GM08714 (cell line): ENCODE data around the gene NGRN.

Experiments
- H3K4me3 ChIP-seq: fragments of 200-500 bp; sonication (Bioruptor generic); 2 replicates; pipeline ENCODE4 v1.5.1; 2014; ENCODE audit warnings: mild to moderate bottlenecking, low read length, inconsistent platforms
- ZNF274 ChIP-seq: IDR thresholded peaks from 2 replicates; pipeline ENCODE4 v1.6.1; 2012; ENCODE audit warnings: mild to moderate bottlenecking, low read depth, low read length

Gene NGRN

DNA sequence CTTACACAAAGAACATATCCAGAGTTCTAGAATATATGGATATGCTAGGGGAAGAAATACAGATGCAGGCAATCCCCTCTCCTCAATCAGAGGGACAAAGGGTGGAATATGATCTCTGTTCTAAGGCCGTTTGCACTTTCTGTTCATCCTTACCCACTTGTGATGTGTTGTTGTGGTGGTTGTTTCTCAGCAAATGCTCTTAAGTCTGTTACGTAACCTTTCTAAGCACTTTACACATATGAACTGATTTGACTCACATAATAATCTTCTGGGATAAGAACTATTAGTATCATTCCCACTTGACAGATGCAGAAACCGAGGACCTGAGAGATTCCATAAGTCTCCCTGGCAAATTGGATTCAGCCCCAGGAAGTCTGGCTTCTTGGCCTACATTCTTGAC is 40.5 kb downstream of the NGRN start:
- no peak for TF ChIP-seq ZNF274
- no peak overlapping the region for H3K4me3 ChIP-seq

DNA sequence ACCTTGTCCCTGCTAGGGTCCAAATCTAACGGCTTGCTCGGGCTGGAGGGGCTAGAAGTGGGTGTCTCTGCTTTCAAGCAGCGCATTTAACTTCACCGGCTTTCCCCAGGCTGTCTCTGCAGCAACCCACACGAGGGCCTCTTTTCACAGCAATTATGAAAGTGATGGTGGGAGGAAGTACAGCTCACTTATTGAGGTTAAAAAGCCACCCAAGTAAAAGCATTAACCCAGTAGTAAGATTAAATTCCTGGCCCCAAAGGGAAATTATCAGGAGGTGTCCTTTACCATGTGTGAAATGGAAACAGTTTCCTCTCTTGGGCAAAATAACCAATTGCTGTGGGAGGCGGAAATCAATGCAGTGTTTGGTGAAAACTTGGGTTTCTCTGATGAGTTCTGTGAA is 41.1 kb downstream of the NGRN start:
- no peak overlapping the region for H3K4me3 ChIP-seq
- no peak for TF ChIP-seq ZNF274

DNA sequence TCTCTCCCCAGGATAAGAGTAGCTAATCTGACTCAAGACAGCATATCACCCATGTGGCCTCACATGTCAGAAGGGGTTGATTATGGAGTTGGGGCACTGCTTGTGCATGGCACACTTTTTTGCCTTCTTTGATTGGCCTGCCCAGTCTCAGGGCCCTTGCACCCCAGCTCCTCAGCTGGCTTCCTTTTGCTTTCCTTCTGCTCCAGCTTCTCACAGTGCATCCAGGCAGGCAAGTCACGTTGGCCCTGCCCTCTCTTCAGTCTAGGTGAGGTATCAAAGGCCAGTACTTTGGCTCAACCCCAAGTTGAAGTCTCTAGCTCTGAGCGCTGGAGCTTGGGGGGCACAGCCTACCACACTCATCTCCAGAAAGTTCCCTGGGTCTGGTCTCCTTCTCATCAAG is 42.2 kb downstream of the NGRN start:
- H3K4me3 ChIP-seq = no peak overlapping the region
- no peak for TF ChIP-seq ZNF274

GRCh38 chr15:90309020-90309419 is 43.5 kb downstream of the NGRN start:
- no peak for TF ChIP-seq ZNF274
- no peak overlapping the region for H3K4me3 ChIP-seq

DNA sequence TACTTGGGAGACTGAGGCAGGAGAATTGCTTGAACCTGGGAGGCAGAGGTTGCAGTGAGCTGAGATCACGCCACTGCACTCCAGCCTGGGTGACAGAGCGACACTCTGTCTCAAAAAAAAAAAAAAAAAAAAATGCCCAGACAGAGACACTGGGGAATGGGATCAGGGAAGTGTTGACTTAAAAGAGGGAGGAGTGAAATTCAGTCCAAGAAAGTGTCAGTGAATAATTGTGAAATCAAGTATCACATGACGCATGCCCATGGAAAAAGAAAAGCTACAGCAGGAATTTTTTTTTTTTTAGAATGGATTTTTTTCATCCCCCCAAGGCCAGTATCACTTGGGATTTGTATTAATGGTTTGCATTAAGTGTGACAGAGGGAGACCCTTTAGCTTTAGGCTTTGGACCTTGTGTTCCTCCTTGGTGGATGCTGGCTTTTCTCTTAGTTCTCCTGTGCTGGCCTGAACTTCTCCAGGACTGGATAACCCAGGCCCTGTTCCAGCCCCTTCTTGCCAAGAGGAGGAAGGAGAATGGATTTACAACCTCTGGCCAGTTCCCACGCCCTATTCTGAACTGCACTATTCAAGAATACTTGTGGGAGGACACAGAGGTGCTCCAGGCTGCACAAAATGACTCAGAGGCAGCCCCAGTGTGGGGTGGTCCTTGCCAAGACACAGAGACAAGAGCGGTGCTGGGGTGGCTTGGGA is 50.0 kb downstream of the NGRN start:
- no peak for TF ChIP-seq ZNF274
- no peak overlapping the region for H3K4me3 ChIP-seq

DNA sequence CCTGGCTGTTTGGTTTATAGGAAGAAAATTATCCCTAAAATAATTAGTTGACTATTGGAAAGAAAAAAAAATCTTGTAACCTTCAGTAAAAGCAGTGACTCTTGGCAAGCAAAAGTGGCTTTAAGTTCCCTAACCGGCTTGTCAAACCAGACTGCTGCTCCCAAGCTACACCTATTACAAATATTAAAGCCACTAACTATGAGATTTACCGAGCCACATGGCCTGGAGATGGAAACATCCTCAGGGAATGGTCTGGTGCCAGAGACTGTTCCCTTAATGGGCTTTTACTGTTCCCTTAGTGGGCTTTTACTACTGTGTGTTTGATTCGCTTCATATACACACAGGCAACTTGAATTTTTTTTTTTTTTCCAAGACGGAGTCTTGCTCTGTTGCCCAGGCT is 50.7 kb downstream of the NGRN start:
- H3K4me3 ChIP-seq = no peak overlapping the region
- no peak for TF ChIP-seq ZNF274

- no peak overlapping the region for H3K4me3 ChIP-seq
- no peak for TF ChIP-seq ZNF274
Measured at GRCh38 chr15:90318591-90318990, 53.1 kb downstream of the NGRN start.

DNA sequence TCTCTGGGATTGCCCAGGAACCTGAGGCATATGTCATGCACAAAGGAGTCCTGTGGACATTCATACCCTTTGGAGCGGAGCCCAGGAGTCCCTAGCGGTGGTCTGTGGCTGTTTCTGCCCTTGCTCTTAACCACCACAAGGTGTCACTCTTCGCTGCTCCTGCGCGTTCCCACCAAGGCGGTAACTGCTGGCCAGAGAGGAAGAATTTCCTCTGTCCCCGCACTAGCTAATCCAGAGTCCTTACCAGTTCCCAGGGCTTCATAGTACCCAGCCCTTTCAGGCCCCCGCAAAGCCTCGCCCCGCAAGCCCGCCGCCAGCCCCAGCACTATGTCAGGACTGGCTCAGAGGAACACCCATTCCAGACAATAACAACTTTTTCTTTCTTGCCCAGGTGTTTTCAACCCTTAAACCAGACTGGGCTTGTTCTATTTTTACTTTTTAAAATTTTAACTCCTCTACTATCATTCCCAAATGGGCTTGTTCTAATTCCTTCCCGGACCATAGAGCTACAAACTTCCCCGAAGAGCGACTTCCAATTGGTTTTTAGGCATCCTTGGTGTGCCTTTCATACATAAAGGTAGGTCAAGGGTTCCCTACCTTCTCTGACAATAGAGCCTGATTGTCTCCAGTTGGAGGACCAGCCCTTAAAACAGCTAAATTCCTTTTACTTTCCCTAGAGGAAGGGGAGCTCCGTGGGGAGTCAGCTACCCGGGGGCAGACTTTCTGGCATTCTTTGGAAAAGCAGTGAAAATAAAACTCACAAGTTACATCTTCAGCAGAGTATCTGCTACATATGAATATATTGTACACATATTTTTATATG is 54.8 kb downstream of the NGRN start:
- no peak overlapping the region for H3K4me3 ChIP-seq

GRCh38 chr15:90320885-90321278 is 55.4 kb downstream of the NGRN start:
- H3K4me3 ChIP-seq = no peak overlapping the region
- no peak for TF ChIP-seq ZNF274

More for the DNA sequence above, 54.8 kb downstream of the NGRN start:
- TF ChIP-seq ZNF274 = no peak
